Right atrium auricular region (tissue), 2 donors: ENCODE data around the gene ARVCF. TPM values are rescaled to one million over a fixed set of nuclear protein-coding genes. Genes with fewer than 3 reads are reported as not detected.

Source experiments
- DNase-seq: peaks from one replicate; pipeline ENCODE4 v3.0.0-alpha.2; 2019; ENCODE audit warnings: low spot score
- H3K27ac ChIP-seq, 2 donors: fragments of 200-600 bp; sonication (generic); 1 replicate in 1 of 2; 2 replicates in 1 of 2; pipeline ENCODE4 v1.5.1; 2016 to 2019
- H3K27me3 ChIP-seq, 2 donors: fragments of 200-600 bp; sonication (generic); one replicate each; pipeline versions ENCODE4 v1.5.1 to v1.6.0; 2017 to 2019
- H3K36me3 ChIP-seq: fragments of 200-600 bp; sonication (generic); one replicate; pipeline ENCODE4 v1.5.1; 2016
- H3K4me1 ChIP-seq, 2 donors: fragments of 200-600 bp; sonication (generic); one replicate each; pipeline versions ENCODE4 v1.5.1 to v1.6.0; 2017 to 2019
- H3K4me3 ChIP-seq, 2 donors: fragments of 200-600 bp; sonication (generic); 1 replicate in 1 of 2; 2 replicates in 1 of 2; pipeline ENCODE4 v1.5.1; 2017 to 2019; ENCODE audit warnings: mild to moderate bottlenecking in 1 of 2, moderate library complexity in 1 of 2
- H3K9me3 ChIP-seq, 2 donors: fragments of 200-600 bp; sonication (generic); one replicate each; pipeline ENCODE4 v1.5.1; 2019
- total RNA-seq, 2 donors: library from RNA; depleted of rRNA; stranded (reverse); fragments of >200 nt; gene quantifications; one replicate each; pipeline ENCODE4 v1.1.0, GENCODE V29; 2016
- TF ChIP-seq, protein P1 (sequence below), 2 donors: fragments of 200-600 bp; sonication (generic); IDR thresholded peaks; one replicate each; pipeline ENCODE4 v1.5.1; 2019; ENCODE audit warnings: antibody characterized with exemption in 2 of 2

Gene ARVCF
- total RNA-seq, 2 donors from 2014 or later = 16.7 to 35.8 TPM

DNA sequence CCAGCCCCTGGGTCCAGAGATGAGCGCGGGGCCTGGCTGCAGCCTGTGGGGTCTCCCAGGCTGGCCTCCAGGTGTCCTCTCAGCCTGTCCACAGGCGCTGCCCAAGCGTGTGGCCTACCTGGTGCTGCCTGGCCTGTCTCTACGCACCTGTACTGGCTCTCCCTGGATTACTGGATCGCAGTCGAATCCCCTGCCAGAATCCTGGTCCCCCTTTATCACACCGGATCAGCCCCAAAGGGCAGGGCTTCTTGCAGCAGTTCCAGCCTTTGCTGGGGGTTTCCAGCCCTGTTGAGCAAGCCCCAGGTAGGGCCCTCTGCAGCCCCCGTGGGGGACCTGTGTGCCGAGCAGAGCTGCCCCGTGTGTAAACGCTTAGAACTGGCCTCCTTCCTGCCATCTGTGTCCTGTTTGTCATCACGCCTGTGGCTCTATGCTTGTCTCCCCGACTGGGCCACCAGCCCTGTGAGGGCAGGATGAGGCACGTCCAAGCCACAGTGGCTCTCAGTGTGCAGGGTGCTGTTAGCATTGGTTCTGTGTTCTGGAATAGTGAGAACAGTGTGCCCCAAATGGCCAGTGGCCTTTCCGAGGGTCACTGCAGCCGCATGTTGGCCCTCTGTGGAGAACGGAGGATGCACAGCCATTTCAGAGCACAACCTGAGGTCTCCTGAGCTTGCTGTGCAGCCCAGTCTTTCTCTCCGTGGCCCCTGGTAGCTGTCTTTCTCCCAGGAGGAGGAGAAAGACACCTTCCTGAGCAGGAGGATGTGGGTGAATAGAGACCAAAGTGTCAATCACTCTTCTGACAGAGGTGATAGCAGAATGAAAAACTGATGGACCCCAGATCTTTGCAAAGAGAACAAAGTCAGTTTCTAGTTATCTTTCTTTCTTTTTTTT is 61.1 kb downstream of the ARVCF start:
- Histone ChIP-seq H3K4me1 (peaks cover 0 to 61% of the 10 kb centered on the region in 2 donors), H3K36me3 (no peaks in the 10 kb centered on the region), H3K27me3 (no peaks in the 10 kb centered on the region), H3K9me3 (no peaks in the 10 kb centered on the region), H3K4me3 (no peak overlapping the region), H3K27ac (peak overlapping the region in 1 of 2 donors; percentile 80)
- TF ChIP-seq, protein P1, sequence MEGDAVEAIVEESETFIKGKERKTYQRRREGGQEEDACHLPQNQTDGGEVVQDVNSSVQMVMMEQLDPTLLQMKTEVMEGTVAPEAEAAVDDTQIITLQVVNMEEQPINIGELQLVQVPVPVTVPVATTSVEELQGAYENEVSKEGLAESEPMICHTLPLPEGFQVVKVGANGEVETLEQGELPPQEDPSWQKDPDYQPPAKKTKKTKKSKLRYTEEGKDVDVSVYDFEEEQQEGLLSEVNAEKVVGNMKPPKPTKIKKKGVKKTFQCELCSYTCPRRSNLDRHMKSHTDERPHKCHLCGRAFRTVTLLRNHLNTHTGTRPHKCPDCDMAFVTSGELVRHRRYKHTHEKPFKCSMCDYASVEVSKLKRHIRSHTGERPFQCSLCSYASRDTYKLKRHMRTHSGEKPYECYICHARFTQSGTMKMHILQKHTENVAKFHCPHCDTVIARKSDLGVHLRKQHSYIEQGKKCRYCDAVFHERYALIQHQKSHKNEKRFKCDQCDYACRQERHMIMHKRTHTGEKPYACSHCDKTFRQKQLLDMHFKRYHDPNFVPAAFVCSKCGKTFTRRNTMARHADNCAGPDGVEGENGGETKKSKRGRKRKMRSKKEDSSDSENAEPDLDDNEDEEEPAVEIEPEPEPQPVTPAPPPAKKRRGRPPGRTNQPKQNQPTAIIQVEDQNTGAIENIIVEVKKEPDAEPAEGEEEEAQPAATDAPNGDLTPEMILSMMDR (IDR thresholded peaks at IDR 0.05) = no peak
- no peak for DNase-seq

DNA sequence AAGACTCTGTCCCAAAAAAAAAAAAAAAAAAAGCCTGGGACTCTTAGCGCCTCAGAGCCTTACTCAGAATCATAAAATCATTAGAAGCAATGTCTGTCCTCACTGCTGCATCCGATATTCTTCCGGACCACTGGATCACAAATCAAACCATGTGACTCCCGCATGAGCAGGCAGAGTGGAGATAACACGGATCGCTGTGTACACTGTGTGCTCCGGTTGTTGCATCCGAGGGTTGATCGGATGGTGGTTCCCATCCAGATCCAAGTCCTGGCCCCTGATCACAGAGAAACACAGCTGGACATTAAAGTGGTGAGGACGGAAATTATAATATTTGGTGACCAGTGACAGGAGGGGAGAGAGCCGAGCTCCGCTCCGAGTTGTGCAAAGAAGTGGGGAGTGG is 65.3 kb downstream of the ARVCF start:
- TF ChIP-seq, protein P1 (IDR thresholded peaks at IDR 0.05) = no peak
- H3K4me1 ChIP-seq = peaks cover 0 to 55% of the 10 kb centered on the region in 2 donors
- peaks cover 5% of the 10 kb centered on the region for H3K36me3 ChIP-seq
- no peaks in the 10 kb centered on the region for H3K9me3 ChIP-seq
- H3K27me3 ChIP-seq = no peaks in the 10 kb centered on the region
- no peak for DNase-seq
- peak overlapping the region; percentile 24 to 80 for H3K27ac ChIP-seq
- H3K4me3 ChIP-seq = no peak overlapping the region

DNA sequence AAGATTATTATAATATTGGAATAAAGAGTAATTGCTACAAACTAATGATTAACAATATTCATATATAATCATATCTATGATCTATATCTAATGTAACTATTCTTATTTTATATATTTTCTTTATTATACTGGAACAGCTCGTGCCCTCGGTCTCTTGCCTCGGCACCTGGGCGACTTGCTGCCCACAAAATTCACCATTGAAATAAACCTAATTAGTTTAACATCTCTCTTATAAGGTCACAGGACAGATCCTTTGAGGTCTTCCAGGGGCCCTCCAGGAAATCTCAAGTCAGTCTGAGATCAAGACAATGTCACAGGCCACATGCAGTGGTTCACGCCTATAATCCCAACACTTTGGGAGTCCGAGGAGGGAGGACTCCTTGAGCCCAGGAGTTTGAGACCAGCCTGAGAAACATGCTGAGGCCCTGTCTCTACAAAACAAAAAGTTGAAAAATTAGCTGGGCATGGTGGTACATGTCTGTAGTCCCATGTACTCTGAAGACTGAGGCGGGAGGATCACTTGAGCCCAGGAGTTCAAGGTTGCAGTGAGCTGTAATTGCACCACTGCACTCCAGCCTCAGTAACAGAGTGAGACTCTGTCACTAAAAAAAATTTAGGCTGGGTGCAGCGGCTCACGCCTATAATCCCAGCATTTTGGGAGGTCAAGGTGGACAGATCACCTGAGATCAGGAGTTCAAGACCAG is 68.4 kb downstream of the ARVCF start:
- Histone ChIP-seq H3K4me3 (no peak overlapping the region), H3K27me3 (no peaks in the 10 kb centered on the region), H3K27ac (peak overlapping the region; percentile 51 to 77), H3K4me1 (peaks cover 0 to 53% of the 10 kb centered on the region in 2 donors), H3K36me3 (peaks cover 5% of the 10 kb centered on the region), H3K9me3 (no peaks in the 10 kb centered on the region)
- no peak for DNase-seq
- TF ChIP-seq, protein P1 (IDR thresholded peaks at IDR 0.05) = peak in 1 of 2 donors; percentile 12

DNA sequence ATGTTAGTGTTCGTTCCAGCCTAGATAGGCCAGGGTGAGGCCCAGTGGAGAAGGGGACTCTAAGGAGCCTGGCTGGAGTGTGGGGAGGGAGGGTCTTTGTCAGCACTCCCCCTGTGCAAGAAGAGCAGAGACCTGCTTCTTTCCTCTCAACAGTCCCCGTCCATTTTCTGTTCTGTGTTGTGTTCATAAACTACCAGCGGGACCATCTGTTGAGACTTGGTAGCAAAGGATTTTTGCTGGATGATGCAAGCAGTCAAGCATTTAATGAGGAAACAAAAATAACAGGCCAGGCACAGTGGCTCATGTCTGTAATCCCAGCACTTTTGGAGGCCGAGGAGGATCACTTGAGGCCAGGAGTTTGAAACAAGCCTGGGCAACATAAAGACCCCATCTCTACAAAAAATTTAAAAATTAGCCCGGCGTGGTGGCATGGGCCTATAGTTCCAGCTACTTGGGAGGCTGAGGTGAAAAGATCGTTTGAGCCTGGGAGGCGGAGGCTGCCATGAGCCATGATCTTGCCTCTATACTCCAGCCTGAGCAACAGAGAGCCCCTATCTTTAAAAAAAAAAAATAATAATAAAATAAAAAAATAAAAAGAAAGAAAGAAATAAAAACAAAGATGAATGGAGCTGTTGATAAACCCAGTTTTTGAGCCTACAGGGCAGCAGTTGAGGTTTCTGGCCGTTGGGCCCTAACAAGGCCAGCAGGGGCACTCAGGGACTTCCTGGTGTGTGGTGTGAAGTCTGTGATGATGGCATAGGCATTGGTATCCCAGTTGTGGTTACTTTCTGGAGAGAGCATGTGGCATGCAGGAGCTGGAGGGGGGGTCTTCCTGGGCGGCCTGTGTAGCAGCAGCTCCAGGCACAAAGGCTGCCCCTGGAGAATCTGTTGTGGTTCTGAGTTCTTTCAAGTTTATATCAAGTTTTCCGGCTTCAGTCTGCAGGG is 73.3 kb downstream of the ARVCF start:
- H3K4me3 ChIP-seq = peak overlapping the region in 1 of 2 donors; percentile 94
- peaks cover 0 to 47% of the 10 kb centered on the region in 2 donors for H3K4me1 ChIP-seq
- DNase-seq = no peak

More for the DNA sequence above, 73.3 kb downstream of the ARVCF start:
- Histone ChIP-seq H3K36me3 (peaks cover 3% of the 10 kb centered on the region), H3K9me3 (no peaks in the 10 kb centered on the region), H3K27me3 (no peaks in the 10 kb centered on the region), H3K27ac (peak overlapping the region; percentile 97)
- TF ChIP-seq, protein P1 (IDR thresholded peaks at IDR 0.05) = no peak
